ENCODE data around the gene ZMIZ1.
"Not testable (repeated sequence)": the region's sequence is repeated elsewhere in the genome, so short reads cannot be mapped to it uniquely, and the experiment has no call there.

Gene ZMIZ1

GRCh38 chr10:79274279-79275104, 205.7 kb downstream of the ZMIZ1 start:
- DNase-seq, result no peak

- no peak for DNase-seq
Observed at GRCh38 chr10:79275105-79275430, 206.3 kb downstream of the ZMIZ1 start.

DNA sequence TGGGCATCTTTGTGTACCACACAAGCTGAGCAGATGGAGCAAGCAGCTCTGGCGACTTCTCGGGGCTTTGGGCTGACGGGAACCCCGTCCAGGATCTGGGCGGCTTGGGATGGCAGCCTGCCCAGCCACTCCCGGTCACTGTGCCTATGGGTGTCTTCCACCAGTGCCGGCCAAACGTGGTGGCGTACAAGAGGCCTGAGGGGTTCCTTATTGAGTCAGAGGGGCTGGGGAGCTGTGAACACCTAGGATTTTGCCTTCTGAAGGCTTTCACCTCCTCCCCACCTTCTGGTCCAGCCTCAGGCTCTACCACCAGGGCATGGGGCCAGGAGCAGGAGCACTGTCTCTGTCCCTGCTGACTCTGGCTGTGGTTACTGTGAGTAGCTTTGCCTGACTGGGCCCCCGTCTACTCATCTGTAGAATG, 206.7 kb downstream of the ZMIZ1 start:
- no peak for DNase-seq

DNA sequence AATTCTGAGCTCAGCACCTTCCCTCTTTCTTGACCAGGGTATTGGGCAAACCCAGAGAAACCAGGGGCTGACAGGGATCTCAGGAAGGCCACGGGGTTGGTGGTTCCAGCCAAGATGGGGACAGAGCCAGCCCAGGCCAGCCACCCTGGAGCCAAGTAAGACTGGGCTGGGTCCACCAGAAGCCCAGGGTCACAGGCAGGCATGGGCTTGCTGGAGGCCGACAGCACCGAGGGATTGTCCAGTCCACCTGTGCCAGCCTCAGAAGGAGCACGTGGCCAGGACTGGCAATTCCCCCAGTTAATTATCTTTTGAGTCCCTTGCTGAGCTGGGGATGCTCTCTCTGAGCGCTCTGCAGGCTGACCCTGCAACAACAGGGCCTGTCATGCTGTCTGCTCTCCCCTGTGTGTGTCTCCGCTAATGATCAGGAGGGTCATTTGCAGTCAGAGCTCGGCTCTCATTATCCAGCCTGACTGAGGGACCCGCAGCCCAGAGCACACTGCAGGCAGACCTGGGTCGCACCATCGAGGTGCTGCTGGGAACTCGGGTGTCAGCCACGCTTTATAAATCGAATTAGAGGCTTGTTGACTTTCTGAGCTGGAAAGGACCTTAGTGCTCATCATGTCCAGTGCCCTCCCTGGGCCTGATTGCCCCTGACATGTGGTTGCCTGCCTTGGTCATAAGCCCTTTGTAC, 209.0 kb downstream of the ZMIZ1 start:
- DNase-seq, result no peak

- DNase-seq, result not testable (repeated sequence)
Observed at GRCh38 chr10:79279047-79279446, 210.3 kb downstream of the ZMIZ1 start.

DNA sequence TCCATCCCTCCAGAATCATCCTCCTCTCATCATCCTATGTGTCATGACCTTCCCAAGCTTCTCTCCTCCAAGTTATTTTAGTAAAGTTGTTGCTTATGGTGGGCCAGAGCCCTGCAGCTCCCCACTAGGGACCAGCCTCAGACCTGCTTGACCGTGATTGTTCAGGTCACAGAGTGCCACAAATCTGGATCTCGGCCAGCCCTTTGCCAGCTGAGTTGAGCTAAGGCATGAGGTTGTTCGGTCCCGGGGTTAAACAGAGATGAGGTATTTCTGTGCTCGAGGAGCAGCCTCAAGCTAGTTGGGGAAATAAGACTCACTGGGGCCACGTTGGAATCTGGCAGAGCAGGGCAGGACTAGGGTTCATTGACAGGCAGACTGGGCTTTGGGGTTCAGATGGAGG, 212.2 kb downstream of the ZMIZ1 start:
- DNase-seq, result no peak

GRCh38 chr10:79282388-79282787, 213.6 kb downstream of the ZMIZ1 start:
- no peak for DNase-seq

GRCh38 chr10:79283616-79284015, 214.8 kb downstream of the ZMIZ1 start:
- no peak for DNase-seq

GRCh38 chr10:79284158-79284871, 215.5 kb downstream of the ZMIZ1 start:
- no peak for DNase-seq

DNA sequence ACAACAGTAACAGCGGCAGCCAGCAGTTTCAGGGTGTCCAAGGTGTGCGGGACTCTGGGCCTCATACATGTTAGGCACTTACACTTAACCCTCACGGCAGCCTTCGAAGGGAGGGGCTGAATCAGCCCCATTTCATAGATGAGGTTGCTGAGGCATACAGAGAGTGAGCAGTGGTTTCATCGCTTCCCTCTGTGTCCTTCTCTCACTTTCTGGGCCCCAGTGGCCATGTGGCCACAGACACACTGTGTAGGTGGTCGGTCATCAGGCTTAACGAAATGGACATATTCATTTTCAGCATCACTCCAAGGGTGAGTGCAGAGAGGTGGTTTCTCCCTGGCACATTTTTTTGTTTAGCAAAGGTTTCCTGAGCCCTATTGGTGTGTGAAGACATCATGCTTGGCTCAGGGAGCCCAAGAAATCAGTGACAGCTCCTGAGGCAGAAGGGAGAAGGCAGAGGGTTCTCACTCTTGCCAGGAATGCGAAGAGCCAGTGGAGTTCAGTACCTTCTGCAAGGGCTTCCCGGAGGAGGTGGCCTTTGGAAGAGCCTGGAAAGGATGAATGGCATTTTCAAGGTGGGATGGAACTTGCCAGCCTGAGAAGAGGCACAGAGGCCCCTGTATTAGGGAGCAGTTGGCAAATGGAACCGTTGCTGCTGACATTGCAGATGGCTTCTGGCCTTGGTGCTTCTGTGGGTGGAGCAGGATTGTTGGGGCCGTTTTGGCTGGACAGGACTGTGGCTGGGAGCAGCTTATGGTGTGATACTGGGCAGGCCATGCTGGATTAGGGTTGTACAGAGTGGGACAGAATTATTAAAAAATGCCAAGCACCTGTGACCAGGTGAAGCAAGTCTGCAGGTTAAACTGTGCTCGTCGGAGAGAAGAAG, 216.8 kb downstream of the ZMIZ1 start:
- DNase-seq, result no peak

DNA sequence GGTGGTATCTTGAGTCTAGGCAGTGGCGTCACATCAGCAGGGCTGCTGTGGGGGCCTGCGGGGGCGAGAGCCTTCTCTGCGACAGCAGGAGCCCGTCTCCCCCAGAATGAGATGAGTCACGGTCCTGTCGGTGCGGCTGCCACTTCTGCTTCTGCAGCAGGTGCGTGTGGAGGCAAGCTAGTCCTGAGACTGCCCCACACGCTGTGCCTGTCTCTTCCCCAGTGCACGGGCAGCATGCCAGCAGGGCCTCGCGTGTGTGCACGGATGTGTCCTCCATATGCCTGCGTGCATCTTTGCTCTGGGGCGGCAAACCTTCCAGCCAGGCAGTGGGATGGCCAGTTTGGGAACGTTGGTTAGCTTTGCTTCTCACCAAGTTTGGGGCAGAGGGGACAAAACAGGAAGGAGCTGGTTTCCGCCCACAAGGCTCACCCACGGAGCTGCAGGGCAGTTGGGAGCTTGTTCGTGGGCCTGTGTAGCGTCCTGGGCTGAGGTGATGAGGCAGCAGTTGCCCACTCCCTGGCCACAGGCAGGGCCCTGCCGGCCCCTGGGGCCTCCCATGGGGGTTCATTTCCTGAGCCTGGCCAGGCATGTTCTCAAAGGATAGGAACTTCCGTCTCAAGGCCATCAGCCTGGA, 217.7 kb downstream of the ZMIZ1 start:
- DNase-seq, result peak; percentile 71

DNA sequence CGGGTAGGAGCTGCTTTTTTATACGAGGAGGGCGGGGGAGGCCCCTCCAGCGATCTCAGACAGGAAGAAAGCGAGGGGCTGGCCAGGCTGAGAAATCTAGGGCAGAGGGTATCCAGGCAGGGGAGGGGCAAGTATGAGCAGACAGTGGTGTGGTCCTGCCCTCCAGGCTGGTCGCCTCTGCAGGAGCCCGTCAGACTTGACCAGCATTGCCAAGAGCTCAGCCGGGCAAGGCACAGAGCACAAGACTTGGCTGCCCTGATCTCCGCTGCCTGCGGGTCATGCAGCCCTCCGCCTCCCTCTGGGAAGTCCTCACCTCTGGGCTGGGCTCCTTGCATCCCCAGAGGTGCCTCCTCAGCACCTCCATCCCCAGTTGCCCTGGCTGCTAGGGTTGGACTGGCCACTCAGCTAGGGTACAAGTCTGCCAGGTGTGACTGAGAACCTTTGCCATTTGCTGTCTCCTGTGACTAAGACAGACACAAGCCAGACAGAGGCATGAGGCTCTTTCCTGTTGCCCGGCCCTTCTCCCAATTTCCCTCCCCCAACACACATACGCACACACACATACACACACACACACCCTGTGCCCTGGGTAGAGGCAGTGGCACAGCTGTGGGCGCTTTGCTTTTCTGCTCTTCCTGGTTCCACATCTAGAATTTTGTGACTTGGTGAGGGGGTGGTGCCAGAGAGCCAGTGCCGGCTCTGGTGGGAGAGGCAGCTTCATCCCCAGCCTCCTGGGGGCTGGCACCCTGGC, 219.4 kb downstream of the ZMIZ1 start:
- DNase-seq, result no peak

DNA sequence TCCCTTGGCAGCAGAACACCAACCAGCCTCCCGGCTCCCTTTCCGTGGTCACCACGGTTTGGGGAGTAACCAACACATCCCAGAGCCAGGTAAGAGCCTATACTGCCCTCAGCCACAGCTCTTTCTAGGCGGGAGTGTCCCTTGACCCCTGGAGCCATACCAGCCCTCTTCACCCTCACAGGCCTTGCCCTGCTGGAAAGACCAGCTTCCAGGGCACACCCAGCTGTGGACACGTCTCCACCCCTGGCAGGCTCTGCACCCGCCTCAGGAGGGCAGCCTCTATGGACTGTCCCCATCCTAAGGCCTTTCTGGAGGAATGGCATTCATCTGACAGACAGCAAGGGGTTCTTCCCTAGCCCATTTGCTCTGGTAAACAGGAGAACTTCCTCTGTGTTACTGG, 221.0 kb downstream of the ZMIZ1 start:
- DNase-seq, result no peak

GRCh38 chr10:79292026-79292766, 223.4 kb downstream of the ZMIZ1 start:
- DNase-seq, result no peak

GRCh38 chr10:79292891-79293746, 224.4 kb downstream of the ZMIZ1 start:
- peak; percentile 43 for DNase-seq

- DNase-seq, result no peak
Observed at GRCh38 chr10:79293841-79294581, 225.2 kb downstream of the ZMIZ1 start.

GRCh38 chr10:79295563-79295962, 226.8 kb downstream of the ZMIZ1 start:
- no peak for DNase-seq

GRCh38 chr10:79296431-79296830, 227.7 kb downstream of the ZMIZ1 start:
- DNase-seq, result no peak

Measured in stimulated activated CD4-positive, alpha-beta T cell treated with anti-CD3 and anti-CD28 coated beads, Interleukin-12 subunit alpha, Interleukin-12 subunit beta, amount 100 ng/mL, for 4 hours (primary cell).